HG03175 (cell line): ENCODE measurements around the gene MAFG.

Source experiments
- ATAC-seq: cut with Tn5 transposase; IDR thresholded peaks from one replicate; pipeline ENCODE4 v1.9.1; 2021; ENCODE audit warnings: mild to moderate bottlenecking, moderate library complexity; ENCODE audit not compliant: unreplicated experiment

MAFG gene

DNA sequence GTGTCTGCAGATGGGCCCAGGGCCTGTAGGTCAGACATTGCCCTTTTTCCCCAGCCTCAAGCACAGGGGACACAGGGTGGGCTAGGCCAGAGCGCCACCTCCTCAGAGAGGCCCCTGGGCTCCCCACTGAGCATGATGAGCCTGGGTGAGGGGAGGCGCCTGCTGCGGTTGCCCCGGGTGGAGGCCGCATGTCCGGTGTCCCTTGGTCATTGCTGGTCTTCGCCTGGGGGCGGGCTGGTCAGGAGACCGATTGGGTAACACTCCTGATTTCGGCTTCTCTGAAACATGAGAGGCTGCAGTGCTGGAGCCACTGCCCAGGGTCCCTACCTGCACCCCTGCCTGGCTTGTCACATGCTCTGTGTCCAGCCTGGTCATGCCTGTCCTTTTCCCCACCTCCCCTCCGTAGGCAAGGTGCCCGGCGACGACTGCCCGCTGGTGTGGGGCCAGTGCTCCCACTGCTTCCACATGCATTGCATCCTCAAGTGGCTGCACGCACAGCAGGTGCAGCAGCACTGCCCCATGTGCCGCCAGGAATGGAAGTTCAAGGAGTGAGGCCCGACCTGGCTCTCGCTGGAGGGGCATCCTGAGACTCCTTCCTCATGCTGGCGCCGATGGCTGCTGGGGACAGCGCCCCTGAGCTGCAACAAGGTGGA lies 27.9 kb downstream of the MAFG start:
- no peak for ATAC-seq

DNA sequence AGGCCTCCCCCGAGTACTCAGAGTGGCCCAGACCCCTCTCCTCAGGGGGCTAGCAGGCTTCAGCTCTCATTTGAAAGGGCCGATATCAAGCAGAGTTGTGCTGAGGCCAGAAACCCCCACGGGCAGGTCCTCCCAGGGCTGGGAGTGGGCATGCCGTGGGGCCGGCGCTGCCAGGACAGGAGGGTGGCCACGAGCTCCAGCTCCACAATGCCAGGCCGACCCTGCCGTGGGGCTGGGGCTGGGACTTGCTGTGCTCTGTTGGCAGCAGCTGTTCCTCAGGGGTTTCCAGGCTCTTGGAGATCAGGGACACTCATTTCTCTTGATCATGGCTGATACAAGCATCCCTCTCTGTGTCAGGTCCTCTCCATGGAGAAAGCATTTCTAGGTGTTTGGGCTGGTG lies 28.6 kb downstream of the MAFG start:
- ATAC-seq = no peak

DNA sequence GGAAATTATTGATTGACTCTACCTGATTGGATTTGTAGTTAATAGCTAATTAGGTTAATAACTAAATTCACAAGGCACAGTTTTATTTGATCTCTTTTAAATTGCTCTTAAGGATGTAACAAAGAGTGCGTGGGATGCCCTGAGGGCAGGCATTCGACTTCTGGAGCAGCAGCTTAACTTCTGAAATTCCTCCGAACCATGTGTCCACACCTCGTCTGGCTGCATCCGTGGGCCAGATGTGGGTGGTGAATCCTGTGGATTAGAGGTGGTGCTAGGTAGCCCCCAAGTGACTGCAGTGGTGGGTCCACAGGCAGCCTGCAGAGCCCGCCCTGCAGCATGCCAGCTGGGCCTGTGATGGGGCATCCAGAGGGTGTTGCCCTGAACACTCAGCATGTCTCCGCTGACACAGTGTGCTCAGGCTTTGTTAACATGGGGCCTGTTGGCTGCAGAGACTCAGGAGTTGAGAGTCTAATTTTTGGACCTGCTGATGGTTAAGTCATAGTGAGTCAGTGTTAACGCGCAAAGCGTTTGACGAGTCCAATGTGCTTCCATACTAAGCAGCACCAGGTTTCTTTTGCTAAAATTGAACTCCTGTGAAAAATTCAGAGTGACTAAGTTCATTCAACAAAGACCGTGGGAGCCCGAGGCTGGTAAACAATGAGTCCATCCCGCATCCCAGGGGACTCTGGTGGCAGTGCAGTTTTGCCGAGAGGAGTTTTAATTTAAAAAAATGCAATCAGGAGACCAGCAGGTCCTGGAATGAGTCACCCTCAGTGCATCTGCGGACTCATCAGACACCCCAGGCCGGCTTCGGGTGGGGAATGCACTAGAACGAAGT lies 29.3 kb downstream of the MAFG start:
- no peak for ATAC-seq

DNA sequence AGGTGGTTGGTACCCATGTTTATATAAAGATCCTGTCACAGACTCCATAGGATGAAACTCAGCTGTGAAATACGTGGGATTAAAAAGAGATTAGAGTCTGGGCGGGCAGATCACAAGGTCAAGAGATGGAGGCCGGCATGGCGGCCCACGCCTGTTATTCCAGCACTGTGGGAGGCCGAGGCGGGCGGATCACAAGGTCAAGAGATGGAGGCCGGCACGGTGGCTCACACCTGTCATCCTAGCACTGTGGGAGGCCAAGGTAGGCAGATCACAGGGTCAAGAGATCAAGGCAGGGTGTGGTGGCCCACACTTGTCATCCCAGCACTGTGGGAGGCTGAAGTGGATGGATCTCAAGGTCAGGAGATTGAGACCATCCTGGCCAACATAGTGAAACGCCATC lies 32.1 kb downstream of the MAFG start:
- no peak for ATAC-seq

DNA sequence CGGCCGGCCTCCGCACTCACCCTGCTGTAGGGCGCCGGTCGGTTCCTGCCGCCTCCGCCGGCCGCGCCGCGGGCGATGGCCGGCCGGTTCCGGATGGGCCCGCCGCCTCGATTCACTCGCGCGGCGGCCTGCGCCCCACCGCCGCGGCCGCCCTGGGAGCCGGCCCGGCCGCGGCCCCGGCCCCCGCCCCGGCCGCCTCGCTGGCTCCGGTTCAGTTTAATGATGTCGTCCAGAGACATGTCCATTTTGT lies 36.3 kb downstream of the MAFG start:
- ATAC-seq = no peak

DNA sequence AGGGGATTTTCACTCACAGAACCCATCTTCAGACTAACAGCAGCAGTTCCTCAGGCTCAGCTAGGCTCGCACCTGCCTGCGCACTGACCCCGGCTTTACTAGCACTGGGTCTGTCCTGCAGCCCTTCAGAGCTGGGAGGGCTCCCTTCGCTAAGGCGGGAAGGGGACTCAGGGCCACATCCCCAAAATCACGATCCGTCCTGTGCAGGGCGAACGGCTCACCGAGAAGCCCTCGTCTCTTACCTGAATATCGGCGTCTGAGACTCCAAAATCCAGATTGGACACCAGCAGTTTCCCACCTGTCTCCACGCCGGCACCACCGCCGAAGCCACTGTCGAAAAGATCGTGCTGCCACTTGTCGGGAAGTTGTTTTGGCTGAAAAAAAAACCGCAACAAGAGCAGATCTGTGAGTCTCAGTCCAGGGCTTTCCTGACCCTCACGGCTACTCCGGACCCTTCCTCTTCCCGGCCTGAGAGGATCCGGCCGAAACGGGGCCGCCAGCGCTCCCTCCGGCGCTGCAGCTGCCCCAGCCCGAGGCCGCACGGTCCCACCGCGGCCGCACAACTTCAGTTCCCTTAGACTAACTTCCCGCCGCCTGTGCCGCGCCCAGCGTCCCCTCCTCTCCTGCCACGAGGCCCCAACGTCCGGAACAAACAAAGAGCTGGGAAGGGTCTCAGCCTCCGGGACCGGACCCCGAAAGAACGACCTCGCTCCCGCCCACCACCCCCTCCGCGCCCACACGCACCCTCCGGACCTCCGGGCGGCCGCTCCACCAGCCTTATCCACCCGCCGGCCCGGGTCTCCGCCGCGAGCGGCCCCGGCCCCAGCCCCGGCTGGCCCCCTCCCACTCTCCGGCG lies 36.9 kb downstream of the MAFG start:
- peak; percentile 7 for ATAC-seq

DNA sequence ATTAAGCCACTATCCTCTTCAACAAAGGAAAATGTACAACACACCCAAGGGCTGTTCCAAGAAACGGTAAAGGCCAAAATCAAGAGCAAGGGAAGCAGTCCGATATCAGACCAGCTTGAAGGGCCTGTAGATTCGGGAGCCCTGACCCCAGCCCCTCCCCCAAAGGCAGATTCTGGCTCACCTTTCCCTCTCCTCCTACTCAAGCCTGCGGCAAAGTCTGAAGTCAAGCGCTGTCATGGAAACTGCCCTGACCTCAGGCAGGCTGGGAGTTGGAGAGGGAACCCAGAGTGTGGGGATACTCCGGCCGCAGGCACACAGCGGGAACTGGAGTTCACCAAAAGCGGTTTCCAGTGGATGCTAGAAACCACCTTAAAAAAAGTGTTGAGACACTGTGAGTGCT lies 37.9 kb downstream of the MAFG start:
- no peak for ATAC-seq

DNA sequence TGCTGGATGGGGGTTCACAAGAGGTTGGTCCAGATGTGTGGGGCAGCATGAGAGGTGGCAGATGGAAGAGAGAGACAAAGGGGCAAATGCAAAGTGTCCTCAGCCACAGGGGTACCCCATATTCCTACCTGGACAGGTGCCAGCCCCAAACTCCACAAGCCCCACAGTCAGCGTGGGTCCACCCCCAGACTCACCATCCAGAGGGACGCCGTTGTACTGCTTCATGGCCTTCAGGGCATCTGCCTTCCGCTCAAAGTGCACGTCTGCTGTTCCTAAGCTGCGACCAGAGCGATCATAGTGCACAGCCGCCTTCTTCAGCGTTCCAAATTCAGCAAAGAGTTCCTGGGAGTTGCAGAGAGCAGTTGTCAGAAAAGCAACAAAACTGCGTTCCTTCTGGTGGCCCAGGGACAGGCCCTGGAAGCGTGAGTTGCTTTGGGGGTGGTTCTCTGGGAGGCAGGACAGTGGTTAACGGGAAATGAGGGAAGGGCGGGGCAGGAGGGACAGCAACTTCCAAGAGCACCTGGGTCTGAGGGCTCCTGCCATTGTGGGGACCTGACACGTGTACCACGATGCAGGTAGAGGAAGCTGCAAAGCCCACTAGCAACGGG lies 38.4 kb downstream of the MAFG start:
- no peak for ATAC-seq

DNA sequence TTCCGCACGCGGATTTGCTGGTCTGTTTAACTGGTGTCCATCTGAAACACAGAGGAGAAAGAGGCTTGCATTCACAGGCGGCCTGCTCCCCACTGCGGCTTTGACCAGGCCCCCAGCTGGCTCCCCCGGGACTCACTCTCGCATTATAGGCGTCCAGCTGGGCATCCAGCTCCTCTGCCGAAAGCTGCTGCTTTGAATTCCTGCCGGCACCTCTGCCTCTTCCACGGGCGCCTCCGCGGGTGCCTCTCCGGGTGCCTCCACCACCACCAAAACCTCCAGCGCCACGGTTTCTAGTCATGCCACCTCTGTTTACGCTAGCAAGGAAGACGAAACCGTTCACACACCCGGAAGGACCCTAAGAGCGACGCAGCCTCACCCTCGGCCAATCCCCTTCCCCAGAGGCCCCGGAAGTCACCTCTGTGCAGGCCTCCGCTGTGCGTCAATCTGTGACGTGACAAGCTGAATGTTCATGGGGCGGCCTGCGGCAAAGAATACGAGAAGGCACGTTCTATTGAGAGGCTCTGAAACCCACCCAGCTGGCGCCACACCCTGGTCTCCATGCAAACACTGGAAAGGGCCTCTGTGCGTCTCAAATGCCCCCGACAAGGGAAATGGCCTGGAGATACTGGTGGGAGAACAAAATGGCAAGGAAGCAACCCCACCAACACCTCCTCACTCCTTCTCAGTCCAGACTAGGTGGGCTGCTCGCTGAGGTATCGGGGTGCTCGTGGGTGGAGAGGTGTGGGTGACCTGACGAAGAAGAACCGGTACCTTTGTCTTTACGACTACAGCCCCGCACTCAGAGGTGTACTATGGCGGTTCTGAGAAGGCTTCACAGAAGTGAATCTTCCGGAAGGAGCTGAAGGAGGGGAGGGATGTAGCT lies 39.2 kb downstream of the MAFG start:
- no peak for ATAC-seq

DNA sequence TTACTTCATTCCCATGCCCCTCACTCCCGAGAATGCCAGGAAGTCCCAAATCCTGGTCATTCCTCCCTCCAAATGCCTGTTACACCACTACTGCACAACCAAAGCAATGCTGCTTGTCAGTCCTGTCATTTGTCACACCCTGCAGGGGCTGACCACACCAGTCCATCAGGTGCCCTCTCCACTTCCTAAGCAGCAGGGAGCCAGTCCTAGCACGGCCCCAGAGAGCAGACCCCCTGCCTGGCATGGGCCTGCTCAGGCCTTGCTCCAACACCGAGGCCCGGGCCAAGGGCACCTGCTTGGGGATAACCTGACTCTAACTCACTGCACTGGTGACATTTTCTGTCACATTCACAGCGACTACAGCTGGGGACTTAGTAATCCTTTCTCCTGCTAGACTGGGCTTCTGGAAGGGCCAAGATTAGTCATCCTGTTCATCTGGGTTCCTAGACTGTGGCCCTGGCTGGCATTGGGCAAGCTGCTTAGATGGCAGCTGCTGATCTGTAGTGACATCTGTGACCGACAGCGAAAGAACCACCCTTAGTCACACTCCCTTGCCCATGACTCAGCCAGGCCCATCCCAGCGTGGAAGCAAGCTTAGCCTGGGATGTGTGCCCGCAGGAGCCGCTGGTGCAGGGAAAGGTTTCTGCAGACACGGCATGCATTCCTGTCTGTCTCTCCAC lies 41.5 kb downstream of the MAFG start:
- no peak for ATAC-seq

DNA sequence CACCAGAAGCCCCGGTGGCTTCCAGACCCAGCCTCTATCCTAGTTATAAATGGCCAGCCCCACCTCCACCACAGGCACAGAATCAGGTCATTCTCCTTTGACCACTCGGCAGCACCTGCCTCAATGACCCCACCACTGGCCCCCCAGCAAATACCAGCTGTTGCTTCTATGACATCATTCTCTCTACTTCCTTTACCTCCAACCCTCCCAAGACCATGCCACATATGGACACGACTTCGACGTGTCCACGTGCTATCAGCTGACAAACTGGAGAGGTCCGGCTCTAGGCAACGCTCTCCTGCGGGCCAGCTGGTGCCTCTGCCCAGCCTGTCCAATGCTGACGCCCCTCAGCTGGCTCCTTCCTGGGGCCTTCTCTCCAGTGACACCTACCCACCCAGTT lies 42.1 kb downstream of the MAFG start:
- ATAC-seq = no peak

DNA sequence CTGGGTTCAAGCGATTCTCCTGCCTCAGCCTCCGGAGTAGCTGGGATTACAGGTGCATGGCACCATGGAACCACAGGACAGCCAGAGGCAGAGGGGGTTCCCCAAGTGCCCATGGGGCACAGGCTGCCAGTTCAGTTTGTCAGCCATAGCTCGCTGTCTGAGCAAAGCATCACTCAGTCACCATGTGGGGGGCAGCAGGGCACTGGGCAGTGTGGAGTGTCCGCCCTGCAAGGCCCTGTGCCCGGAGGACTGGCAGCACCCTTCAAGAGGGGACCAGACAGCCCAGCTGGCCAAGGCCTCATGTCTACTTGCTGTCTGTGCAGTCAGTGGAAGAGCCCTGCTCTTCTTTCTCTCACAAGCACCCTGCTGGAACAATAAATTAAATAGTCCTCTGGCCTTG lies 42.6 kb downstream of the MAFG start:
- ATAC-seq = no peak

DNA sequence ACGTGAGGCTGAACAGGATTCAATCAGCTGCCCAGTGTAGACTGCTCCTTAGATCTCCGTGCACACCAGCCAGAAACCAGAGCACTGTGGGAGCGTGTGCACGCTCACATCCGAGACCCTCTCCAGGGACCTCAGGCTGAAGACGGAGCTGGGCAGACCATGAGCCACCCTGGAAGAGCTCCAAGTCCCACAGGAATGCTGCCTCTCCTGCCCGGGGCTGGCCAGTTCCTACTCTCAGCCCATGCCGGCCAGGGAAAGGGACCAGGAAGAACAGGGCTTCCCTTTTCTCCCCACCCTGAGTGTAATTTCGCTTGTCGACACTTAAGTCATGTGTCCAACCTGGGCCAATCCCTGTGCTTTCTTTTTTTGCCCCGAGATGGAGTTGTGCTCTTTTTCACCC lies 43.0 kb downstream of the MAFG start:
- ATAC-seq = no peak

DNA sequence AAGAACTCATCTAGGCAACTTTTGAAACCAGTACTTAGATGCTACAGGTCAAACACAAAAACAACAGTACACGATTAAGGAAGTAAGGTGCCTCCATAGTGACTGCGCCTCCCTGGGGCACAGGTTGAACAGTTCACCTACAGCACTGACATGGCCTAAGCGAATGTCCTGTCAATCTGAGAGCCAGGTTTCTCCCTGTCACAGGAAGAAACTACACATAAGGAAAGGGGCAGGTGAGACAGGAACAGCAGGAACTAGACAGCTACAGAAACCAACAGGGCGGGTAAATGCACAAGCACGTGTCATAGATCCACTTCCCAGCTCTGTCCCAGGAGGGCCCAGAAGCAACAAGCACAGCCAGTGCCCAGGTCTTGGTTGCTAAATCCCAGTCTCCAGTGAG lies 48.4 kb downstream of the MAFG start:
- no peak for ATAC-seq

DNA sequence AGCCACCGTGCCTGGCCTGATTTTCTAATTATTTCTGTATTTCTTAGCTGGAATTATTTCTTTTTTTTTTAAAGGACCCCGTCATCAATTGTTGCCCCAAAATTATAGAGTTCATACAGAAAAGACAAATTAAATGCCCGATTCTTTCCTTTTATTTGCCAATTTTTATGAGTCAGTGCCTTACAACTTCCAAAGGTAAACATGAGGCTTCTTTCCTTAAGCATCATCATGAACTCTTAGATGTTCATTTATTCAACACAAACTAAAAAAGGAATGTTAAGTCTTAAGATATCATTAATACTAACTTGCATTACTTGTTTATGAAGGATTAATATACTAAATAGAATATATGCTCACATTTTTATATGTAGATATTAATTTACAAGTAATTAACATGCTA lies 49.2 kb downstream of the MAFG start:
- no peak for ATAC-seq

DNA sequence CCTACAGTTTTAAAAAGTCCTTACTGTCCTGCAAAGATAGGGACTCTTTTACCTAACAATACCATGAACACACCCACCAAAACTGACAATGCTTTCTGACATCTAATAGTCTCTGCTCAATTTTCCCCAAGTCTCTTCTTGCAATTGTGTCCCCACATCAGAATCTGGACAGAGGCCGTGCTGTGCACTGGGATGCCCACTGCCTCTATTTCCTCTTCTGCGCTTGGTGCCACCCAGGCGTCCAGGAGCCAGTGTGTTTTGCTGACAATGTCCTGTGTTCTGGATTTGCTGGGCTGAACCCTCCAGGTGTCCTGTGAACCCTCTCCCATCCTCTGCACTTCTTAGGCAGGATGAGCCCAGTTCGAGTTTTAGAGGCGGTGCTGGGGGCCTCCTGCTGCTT lies 50.0 kb downstream of the MAFG start:
- ATAC-seq = no peak

DNA sequence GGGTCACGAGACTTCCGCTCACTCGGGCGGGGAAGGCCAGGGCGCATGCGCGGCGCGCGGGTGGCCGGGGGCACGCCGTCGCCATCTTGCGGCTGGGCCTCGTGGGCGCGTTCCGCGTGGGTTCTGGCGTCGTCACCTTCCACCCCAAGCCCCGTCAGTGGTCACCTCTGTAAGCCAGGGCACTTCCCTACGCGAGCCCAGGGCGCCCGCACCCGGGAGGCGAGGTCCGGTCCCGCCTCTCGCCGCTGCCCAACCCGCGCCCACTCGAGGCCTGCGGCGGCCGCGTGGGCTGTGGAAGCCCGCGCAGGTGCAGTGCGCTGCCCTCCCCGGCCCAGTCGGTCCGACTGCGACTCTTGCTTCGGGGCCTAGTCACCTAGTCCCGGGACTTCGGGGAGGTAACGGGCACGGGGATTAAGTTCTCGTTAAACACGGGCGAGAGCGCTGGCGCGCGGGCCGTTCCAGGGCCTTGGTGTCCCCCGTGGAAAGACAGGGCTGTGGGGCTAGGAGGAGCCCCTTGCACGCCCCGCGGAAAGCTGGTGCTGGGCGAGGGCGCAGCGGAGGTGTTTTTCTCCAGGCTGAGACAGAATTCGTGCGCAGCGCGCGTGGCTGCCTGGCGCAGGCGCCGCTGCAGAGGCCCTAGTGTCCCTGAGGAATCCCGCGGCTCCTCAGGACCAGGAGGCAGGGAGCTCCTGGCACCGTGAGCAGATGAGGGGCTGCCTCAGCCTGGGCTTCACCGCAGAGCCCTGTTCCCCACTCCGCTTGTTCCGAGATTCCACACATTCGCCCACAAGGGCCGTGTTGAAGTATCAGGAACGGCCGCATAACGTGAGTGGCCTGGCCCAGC lies 55.9 kb downstream of the MAFG start:
- peak; percentile 59 for ATAC-seq

DNA sequence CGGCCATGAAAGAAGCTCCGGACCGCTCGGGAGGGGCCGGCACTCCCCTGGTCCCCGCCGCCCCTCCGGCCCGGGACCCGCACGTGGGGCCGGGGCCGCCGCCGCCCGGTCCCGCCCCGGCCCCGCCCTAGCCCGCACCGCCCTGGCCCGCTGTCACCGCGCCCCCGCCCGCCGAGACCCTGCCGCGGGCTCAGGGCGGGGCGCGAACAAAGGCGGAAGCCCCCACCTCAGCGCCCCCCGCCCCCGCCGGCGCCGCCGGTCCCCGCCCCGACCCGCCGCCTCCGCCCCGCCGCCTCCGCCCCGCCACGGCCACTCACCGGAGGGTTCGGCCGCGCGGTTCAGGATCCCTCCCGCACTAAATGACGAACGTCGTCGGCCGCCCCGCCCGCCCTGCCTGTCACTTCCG lies 56.6 kb downstream of the MAFG start, which contains the start of gene ARHGDIA:
ARHGDIA (minus strand) TSS at position 357 of the 406 bp plus-strand sequence. CDS start 1,407 bp downstream, outside the sequence.
- ATAC-seq = peak; percentile 18
